NCI-H2227 (cell line): Measurements from ENCODE around the gene SPSB4.
"Not testable (repeated sequence)": the region's sequence is repeated elsewhere in the genome, so short reads cannot be mapped to it uniquely, and the experiment has no call there.

Source experiments
- DNase-seq: peaks from one replicate; lab custom pipeline; 2025; ENCODE audit not compliant: unreplicated experiment; lab: John Stamatoyannopoulos, UW

Gene SPSB4

DNA sequence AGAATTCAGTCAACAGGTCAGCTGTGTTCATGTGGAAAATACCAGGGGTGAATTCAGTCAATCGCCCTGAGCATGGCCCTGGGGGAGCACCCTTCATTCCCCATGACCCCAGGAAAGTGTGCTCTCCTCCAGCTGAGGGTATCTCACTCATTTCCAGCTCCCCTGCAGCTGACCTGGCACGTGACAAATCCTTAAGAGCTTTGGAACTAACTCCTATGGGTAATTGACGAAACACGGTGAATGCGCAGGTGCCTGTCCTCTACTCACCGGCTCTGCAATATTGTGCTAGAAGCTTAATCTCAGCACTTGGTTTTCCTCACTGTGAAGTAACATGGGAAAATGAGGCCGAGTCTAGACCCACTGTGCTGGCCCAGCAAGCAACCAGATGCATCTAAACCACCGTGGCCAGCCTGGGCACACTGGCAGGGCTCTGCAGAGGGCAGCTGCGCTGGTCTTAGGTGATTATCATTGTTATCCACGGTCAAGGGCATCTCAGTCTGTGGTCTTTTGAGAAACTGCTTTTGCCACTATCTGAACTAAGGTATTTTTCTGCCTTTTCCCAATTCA, 63.1 kb downstream of the SPSB4 start:
- no peak for DNase-seq

DNA sequence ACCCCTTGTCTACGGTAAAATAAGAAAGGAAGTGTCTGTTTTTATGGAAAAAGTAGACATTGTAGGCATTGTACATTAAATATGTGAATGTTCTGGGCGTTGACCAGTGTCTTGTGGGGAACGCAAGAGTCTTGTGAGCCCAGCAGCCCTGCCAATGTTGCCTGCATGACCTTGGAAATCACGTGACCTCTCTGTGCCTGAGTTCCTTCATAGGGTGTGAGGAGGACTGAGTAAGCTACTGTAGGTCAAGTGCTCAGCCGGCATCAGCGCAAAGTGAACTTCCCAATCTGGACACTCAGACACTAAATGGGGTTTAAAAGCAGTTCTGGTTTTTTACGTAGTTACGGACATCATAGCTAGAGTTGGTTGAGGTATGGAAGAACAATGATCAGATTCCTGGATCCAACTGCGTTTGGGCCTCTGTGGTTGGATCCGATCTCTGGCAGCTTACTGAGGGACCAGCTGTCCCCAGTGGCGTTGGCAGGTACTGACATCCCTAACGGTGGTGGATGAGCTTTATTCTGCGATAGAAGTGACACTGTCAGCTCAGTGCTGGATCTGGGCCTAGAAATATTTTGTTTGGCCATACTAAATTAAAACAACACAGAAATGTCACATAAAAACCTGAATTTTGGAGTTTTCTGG, 63.8 kb downstream of the SPSB4 start:
- DNase-seq: no peak

DNA sequence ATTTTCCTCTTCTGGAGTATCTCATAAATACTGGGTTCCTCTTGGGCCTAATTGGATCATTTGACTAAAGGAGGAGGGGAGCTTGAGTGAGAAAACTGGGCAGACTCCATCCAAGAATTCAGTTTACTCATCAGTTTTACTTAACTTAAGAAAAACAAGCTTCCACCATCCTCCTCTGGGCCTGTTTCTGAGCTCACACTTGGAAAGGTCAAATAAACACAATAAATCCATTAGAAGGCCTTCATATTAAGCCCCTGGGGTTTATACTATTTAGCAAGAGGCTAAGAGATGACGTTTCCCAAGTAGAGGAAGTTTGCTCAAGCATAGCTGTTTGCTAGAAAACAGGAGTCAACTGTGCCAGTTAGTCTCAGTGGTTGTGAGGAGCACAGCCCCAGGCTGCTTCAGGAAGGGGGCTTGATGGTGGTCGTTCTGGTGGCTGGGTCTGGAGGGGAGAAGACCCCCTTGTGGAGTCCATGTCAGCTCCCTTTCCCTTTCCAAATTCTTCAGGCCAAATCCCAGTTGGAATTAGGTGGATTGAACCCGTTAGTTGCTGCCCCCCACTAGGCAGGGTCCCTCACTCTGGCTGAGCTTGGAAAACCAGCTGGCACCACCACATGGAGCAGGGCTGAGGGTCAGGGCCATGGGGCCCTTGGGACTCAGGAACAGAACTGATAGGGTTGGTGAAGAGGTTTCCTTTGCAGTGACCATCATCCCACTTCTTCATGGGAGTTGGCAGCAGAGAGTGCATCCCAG, 64.8 kb downstream of the SPSB4 start:
- no peak for DNase-seq

DNA sequence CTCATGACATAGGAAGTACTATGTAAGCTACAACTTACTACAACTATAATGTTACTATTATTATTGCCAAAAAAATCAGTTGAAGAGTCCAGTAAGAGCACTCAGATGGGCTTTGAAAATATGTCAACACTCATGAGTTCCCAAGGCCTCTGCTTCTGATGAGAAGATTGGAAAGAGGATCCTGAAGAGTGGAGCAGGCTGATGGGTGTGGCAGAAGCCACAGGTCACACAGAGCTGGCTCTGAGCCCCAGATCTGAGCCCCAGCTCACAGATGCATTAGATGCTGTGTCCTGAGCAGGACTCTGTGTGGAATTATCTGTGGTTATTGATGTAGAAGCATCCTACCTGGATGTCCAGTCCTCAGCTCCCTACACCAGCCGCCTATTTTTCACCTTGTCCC, 65.6 kb downstream of the SPSB4 start:
- DNase-seq: no peak

DNA sequence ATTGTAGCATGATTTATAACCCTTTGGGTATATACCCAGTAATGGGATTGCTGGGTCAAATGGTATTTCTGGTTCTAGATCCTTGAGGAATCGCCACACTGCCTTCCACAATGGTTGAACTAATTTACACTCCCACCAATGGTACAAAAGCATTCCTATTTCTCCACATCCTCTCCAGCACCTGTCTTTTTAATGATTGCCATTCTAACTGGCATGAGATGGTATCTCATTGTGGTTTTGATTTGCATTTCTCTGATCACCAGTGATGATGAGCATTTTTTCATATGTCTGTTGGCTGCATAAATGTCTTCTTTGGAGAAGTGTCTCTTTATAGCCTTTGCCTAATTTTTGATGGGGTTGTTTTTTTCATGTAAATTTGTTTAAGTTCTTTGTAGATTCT, 66.8 kb downstream of the SPSB4 start:
- not testable (repeated sequence) for DNase-seq

DNA sequence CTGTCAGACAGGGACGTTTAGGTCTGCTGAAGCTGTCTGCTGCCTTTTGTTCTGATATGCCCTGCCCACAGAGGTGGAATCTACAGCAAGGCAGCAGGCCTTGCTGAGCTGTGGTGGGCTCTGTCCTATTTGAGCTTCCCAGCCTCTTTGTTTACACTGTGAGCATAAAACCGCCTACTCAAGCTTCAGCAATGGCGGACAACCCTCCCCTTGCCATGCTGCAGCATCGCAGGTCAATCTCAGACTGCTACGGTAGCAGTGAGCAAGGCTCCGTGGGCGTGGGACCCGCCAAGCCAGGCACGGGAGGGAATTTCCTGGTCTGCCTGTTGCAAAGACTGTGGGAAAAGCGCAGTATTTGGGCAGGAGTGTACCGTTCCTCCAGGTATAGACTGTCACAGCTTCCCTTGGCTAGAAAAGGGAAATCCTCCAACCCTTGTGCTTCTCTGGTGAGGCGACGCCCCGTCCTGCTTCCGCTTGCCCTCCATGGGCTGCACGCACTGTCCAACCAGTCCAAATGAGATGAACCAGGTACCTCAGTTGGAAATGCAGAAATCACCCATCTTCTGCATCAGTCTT, 71.4 kb downstream of the SPSB4 start:
- no peak for DNase-seq

DNA sequence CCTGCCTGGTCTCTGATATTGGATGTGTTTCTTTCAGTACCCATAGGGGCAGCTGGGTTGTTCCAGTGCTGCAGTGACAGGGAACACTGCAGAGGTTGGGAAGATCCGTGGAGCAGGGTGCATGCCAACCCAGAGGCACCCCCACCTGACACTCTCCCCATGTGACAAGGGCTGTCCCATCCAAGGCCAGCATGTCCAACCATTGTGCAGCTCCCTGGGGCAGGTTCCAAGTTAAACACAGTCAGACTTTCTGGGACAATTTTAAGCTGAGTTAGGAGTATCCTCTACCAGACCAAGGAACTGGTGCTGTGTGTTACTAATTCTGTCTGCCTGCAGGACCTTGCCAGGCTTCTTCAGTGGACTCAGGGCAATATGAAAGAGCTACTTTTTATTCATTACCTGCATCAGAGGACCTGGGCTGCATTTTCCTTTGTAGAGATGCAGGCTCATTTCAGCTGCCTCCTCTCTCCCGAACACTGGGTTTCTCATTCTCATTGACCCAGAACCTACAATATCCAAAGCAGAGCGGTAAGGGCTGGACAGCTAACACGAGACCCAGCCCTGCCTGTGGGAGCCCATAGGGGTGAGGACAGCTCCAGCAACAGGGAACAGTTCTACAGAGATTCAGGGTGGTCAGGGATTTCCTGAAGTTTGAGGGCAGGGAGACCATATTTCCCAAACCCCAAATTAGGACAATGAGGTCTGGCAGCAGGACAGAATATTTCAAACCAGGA, 72.7 kb downstream of the SPSB4 start:
- no peak for DNase-seq

DNA sequence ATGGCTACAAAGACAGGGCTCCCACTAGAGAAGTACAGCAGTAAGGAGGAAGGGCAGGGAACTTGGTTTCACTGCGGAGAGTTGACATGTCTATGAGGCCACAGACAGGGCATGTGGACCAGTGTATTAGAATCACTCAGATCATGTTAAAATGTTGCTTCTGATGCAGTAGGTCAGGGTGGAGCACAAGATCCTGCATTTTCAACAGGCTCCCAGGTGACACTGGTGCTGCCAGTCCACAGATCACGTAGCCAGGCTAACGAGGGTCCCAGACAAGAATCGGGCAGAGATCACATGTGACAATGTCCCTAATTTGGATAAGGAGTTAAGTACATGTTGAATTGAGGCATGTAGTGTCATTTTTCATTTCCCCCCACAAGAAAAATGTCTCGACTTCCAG, 73.6 kb downstream of the SPSB4 start:
- DNase-seq: no peak

DNA sequence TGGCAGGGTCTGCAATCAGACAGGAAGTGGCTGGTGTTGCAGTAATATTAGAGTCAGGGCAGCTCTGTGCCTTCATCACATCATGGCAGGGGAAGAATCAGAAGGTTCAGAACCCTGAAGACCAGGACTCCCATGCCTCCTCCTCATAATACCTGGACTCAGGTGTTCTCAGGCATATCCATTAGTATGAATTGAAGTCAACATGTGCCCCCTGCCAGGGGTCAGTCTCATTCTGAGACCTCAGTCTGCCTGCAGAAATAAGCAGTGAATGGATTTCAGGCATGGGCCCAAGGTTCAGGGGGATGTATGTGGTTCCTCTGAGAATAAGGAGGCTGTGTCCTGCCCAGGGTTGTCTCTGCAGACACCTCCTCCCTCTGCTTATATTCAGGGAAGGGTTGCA, 74.2 kb downstream of the SPSB4 start:
- no peak for DNase-seq

DNA sequence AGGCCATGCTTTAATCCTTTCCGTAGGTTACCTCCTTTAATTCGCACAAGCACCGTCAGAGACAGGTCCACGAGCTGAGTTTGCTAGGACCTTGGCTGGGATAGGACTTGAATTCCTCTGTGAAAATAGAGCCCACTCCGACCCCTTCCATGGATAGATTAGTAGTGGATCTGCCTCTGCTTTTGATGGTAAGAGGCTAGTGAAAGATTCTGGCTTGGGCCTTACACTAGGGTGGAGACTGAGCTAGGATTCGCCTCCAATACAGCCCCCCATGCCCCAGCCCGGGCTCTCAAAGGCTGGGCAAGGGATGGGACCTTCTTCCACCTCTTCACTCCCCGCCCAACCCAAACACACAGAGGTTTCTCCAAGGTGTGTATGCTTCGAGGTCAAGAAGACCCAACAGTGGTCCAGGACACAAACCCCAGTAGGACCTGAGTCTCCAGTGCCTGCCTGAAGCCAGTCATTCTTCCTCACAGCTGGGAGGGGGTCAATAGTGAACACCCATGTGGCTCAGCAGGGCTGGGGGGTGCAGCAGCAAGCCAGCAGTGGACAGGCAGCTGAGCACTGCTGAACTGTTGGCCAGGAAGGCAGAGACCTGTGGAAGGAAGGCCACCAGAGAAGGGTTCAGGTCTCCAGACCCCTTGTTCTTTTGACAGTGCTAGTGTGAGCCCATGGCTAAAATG, 75.7 kb downstream of the SPSB4 start:
- DNase-seq: no peak

DNA sequence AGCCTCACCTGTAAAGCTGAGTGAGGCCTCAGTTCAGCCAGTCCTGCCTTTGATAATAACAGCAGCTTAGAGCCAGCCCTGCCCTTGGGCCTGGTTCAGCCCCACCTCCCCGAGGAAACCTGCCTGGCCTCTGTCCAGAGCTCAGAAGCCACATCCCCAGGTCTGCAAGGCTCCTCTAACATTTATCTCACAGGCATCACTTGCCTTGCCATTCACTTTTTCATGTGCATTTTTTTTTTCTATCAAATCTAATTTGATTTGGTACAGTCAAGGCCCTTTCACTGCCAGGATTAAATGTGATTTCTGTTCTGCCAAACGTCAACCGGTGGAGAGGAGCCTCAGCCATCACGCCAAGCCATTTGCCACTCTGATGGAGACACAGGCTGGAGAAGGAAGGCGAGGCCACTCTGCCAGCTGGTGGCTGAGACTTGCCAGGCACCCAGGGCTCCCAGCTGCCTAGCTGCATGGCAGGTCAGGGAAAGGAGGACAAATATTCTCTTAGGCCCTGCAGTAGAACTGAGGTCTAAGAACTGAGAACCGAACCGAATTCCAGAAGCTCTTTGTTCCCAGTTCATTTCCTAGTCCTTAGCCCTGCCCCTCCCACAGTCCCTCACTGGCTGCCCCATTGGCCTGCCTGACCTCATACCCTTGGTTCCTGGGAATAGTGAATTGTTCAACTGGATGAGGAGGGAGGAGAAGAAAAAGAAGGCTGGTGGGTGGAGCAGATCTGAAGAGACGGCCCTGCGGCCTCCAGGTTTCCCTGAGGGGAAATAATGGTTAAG, 76.4 kb downstream of the SPSB4 start:
- no peak for DNase-seq

DNA sequence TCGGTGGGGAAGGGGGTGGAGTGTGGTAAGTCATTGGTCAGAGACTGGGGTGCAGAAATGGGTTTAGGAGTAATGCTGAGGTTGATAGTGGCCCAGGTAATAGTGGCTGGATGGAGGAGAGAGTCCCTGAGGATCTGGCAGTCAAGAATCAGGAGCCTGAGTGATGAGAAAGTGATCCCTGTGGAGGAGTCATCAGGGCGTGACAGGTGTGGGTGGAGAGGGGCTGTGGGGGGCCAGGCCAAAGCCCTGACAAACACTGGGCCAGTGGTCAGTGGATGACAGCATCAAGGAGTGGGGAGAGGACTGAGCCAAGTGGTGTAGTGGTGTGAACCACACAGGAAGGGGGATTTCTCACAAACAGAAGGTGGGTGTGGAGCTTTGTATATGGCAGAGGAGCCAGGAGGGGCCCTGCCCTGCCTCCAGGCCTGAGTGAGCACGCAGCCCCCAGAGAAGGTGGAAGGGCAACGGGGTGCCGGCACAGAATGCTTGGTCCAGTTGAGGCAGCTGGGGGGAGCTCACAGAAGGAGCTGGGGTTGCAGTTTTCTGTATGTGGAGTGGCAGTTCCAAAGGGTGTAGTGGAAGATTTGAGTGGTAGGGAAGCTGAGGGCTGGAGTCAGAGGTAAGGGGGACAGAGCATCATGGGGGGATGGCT, 77.1 kb downstream of the SPSB4 start:
- no peak for DNase-seq

DNA sequence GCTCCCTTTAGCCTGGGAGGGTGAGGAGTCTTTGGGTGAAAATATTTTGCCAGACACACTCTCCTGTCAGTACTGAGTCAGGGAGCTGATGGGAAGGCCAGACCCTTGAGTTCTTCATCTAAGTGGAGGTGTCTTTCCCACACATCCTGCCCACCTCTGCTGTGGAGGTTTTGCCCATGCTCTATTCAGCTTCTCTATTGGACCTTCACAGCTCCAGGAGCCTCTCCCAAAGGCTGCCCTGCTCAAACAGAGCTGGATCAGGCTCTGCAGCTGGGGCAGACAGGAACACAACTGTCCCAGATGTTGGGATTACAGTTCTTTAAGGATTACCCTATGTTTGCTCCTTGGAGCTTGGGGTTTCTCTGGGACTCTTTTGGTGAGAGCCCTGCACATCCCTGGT, 77.9 kb downstream of the SPSB4 start:
- DNase-seq: no peak

DNA sequence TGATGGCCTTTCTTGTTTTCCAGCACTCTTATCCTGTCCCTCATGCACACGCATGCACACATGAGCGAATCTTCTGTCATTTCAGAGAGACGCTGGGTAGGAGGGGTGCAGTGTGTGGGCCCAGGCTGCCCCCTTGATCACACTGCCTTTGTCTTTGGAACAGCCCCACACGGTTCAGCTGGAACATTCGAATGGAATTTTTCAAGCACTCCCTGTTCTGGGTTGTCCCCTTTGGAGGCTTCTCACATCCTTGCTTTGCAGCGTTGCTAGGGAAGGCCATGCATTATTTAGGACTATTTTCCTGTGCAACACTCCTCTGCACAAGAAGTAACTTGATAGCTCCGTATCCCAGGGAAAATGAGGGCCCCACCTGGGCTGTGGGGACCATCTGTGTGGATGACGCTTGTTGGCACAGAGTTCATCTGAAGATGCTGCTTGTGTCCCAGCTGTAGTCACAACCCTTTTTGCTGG, 78.4 kb downstream of the SPSB4 start:
- DNase-seq: no peak

DNA sequence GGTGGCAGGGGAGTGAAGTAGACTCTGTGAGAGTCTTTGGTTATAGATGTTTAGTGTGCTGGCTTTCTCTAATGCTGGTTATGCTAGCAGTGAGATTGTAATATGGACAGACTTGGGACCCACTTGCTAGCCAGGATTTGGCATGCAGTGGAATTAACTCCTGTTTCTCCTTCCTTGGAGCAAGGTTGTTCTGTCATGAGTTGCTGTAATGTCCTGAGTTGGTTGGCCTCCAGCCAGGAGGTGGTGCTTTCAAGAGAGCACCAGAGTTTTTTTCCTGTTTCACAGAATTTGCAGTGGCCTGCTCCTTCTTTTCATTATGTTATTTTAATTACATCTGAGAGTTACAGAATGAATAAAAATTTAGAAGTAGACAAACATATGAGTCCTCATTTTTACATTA, 92.4 kb downstream of the SPSB4 start:
- no peak for DNase-seq

DNA sequence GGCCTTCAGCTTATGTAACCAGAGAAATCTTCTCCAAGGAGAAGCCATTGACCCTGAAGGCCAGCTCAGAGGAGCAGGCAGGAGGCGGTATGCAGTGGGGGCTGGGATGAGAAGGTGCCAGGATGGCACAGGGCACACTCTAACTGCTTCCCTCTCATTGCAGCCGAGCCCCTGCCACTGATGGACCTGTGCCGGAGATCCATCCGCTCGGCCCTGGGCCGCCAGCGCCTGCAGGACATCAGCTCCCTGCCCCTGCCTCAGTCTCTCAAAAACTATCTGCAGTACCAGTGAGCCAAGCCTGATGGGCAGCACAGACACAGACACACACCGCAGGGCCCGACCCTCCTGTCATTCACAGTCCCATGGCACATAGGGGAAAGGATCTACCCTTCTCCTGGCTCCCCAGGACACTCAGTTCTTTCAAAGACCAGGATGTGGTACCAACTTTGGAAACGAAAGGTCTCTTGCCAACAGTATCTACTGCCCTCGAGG, 95.9 kb downstream of the SPSB4 start:
- DNase-seq: no peak

DNA sequence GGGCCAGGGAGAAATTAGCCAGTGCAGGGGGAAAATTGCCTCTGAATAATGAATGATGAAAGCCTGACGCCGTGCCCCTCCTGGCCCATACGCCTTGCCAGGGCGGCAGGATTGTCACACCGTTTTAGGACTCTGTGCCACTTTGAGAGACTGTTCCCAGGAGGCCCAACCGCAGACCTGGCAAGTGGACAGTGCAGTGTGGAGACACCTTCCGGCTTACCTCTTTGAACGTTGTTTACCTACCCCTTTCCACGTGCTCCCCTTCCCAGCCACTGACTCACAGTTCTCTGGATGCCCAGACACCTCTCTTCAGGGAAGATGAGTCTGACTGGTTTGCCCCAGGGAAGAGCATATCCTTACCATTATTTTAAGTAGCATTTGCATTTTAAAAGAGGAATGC, 96.5 kb downstream of the SPSB4 start:
- DNase-seq: no peak

DNA sequence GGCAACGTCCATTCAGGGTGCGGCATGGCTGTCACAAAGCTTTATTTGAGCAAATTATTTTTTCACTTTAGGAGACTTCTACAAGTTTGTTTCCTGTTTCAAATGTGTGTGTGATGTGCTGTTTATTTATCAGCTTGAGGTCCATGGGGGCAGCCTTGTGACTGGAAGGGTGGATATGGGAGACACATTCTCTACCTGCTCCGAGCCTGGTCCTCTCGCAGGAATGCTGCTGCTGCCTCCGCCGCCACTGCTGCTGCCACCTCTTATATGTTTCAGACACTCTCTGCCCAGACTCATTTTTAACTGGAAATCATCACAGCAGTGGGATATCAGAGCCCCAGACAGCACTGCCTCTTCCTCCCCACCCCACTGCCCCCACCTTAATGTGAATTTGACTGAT, 97.0 kb downstream of the SPSB4 start:
- DNase-seq: no peak

DNA sequence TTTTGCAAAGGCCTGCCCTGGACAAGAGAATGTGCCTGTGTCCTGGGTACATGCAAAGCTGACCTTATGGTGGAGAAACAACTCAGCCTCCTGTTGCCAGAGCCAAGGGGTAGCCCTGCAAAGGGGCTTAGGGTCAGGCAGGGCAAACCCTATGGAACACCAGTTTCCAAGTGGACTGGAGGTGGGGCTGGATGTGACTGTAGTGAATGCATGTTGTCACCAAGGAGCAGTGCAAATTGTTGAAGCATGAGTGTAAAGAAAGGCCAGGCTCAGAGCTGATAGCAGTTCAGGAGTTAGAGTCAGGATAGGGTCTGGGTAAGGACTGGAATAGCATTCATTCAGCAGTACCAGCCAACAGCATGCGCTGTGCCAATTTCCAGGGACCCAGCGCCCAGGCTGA, 97.6 kb downstream of the SPSB4 start:
- no peak for DNase-seq
